Astrocyte (in vitro differentiated cells and primary cell): ENCODE measurements around the gene CNTNAP2. TPM values are rescaled to one million over a fixed set of nuclear protein-coding genes. Genes with fewer than 3 reads are reported as not detected.

Experiments used
- DNase-seq: peaks from one replicate; pipeline ENCODE4 v3.0.0-alpha.2; 2010; ENCODE audit warnings: low read depth
- FAIRE-seq: peaks from 2 replicates; lab custom pipeline; 2011; peaks lifted over from hg19 to GRCh38; lab: Jason Lieb, UNC
- H2AFZ ChIP-seq: 2 replicates; pipeline ENCODE4 v1.6.0; 2012; ENCODE audit warnings: low read depth, low read length, inconsistent platforms
- H3K27ac ChIP-seq: 2 replicates; pipeline ENCODE4 v1.5.1; 2011; ENCODE audit warnings: low read depth, low read length, inconsistent platforms
- H3K27me3 ChIP-seq: 2 replicates; pipeline ENCODE4 v1.6.0; 2011; ENCODE audit warnings: low read length, inconsistent platforms; ENCODE audit not compliant: insufficient read depth
- H3K36me3 ChIP-seq: 2 replicates; pipeline ENCODE4 v1.5.1; 2011; ENCODE audit warnings: low read length, inconsistent platforms; ENCODE audit not compliant: insufficient read depth
- H3K4me1 ChIP-seq: 2 replicates; pipeline ENCODE4 v1.5.1; 2011; ENCODE audit warnings: low read length, inconsistent platforms; ENCODE audit not compliant: insufficient read depth
- H3K4me2 ChIP-seq: 2 replicates; pipeline ENCODE4 v1.6.0; 2012; ENCODE audit warnings: low read length, inconsistent platforms
- H3K4me3 ChIP-seq: 2 replicates; pipeline ENCODE4 v1.5.1; 2011; ENCODE audit warnings: low read depth, mild to moderate bottlenecking, low read length, inconsistent platforms; ENCODE audit not compliant: insufficient read depth
- H3K79me2 ChIP-seq: 2 replicates; pipeline ENCODE4 v1.6.0; 2012; ENCODE audit warnings: mild to moderate bottlenecking, low read length, inconsistent platforms; ENCODE audit not compliant: insufficient read depth
- H3K9ac ChIP-seq: 2 replicates; pipeline ENCODE4 v1.6.0; 2012; ENCODE audit warnings: mild to moderate bottlenecking, low read length, inconsistent platforms
- H3K9me3 ChIP-seq: 2 replicates; pipeline ENCODE4 v1.5.1; 2012; ENCODE audit warnings: low read depth, mild to moderate bottlenecking, low read length, inconsistent platforms; ENCODE audit not compliant: insufficient read depth
- H4K20me1 ChIP-seq: 2 replicates; pipeline ENCODE4 v1.6.0; 2012; ENCODE audit warnings: low read length, inconsistent platforms; ENCODE audit not compliant: insufficient read depth
- H3K27ac Mint-ChIP-seq: one replicate; pipeline ENCODE4 v1.8.0; 2021; ENCODE audit warnings: mild to moderate bottlenecking, mixed read lengths; ENCODE audit not compliant: unreplicated experiment
- H3K27me3 Mint-ChIP-seq: one replicate; pipeline ENCODE4 v1.8.0; 2021; ENCODE audit warnings: low read depth, mixed read lengths; ENCODE audit not compliant: unreplicated experiment
- H3K36me3 Mint-ChIP-seq: one replicate; pipeline ENCODE4 v1.8.0; 2021; ENCODE audit warnings: low read depth, mixed read lengths; ENCODE audit not compliant: unreplicated experiment
- H3K4me1 Mint-ChIP-seq: one replicate; pipeline ENCODE4 v1.8.0; 2021; ENCODE audit warnings: low read depth, mixed read lengths; ENCODE audit not compliant: unreplicated experiment
- H3K4me3 Mint-ChIP-seq: one replicate; pipeline ENCODE4 v1.8.0; 2021; ENCODE audit warnings: mild to moderate bottlenecking, moderate library complexity, mixed read lengths; ENCODE audit not compliant: unreplicated experiment
- H3K9me3 Mint-ChIP-seq: one replicate; pipeline ENCODE4 v1.8.0; 2021; ENCODE audit warnings: mild to moderate bottlenecking, mixed read lengths; ENCODE audit not compliant: unreplicated experiment
- CTCF ChIP-seq: IDR thresholded peaks from 2 replicates; pipeline ENCODE4 v1.5.1; 2011; ENCODE audit warnings: low read depth, mild to moderate bottlenecking, inconsistent platforms, low read length, moderate library complexity; ENCODE audit not compliant: insufficient read depth
- EZH2 ChIP-seq: IDR thresholded peaks from 2 replicates; pipeline ENCODE4 v1.6.1; 2012; ENCODE audit warnings: mild to moderate bottlenecking, low read length, inconsistent platforms; ENCODE audit not compliant: insufficient read depth
- total RNA-seq: library from RNA; stranded (reverse); gene quantifications from 2 replicates; pipeline ENCODE4 v1.2.1, GENCODE V29; 2021

Gene CNTNAP2
- total RNA-seq, 1 donor from 2014 or later: 20.0 TPM

DNA sequence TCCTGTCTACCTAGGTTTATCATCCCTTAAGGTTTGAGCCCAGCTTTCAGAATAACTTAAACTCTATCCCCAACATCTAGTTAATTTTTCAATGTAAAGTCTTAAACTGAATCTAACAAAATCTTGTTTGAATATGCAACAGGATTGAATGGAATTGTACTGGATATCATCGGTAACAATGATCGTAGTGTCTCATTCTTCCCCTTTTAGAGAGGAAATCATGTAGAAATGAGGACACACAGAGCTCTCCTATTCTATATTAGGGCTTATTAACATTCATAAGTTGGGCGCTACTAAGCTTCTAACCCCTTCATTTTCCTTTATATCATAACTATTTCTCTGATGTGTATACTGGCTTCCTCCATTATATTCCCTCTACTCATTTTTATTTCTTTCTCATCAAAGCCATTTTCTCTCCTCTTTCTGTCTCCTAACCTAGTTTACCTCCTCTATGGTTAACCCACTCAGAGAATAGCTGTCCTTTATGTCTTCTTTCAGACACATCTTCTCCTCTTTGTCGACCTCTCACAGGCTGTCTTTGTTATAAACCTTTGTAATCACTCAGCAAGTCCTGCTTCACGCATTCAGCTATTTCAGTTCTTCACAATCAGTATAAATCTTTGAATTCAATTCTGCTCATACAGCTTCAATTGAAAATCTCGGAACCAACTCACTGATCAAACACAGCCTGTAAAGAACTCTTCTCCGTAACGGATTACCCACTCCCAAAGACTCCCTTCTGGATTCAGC, 1455.0 kb downstream of the CNTNAP2 start:
- H3K27ac ChIP-seq: no peak overlapping the region
- no peak overlapping the region for H3K4me2 ChIP-seq
- H3K36me3 ChIP-seq: no peaks in the 10 kb centered on the region
- no peak overlapping the region for H3K9ac ChIP-seq
- no peaks in the 10 kb centered on the region for H3K9me3 ChIP-seq
- H3K4me3 ChIP-seq: no peak overlapping the region
- FAIRE-seq (no peak), DNase-seq (no peak)
- TF ChIP-seq EZH2: no peak
- no peaks in the 10 kb centered on the region for H3K27me3 ChIP-seq
- H2AFZ ChIP-seq: no peak overlapping the region
- no peaks in the 10 kb centered on the region for H3K4me1 ChIP-seq
- no peak overlapping the region for H3K27ac Mint-ChIP-seq
- H3K9me3 Mint-ChIP-seq: no peaks in the 10 kb centered on the region
- no peak overlapping the region for H3K4me3 Mint-ChIP-seq
- no peaks in the 10 kb centered on the region for H3K27me3 Mint-ChIP-seq
- no peaks in the 10 kb centered on the region for H4K20me1 ChIP-seq
- no peaks in the 10 kb centered on the region for H3K36me3 Mint-ChIP-seq
- H3K4me1 Mint-ChIP-seq: no peaks in the 10 kb centered on the region
- no peaks in the 10 kb centered on the region for H3K79me2 ChIP-seq

DNA sequence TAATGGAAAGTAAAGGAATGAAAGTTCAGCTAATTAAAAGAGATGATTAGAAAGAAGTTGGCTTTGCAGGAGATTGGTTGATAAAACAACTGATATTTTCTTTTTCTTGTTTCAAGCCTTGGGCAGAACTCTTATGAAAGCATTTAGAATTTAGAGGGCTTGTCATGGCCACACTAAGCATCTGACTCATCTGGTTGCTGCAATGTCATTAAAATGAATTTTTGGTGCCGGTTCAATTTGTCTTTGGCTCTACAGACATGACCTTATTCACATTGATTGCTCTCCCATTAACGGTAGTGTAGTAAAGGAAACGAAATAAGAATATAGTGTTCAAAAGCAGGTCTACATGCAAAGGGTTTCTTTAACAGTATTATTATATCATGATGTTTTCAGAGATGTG, 1461.6 kb downstream of the CNTNAP2 start:
- H3K9ac ChIP-seq: no peak overlapping the region
- no peaks in the 10 kb centered on the region for H3K9me3 Mint-ChIP-seq
- no peak overlapping the region for H3K4me3 ChIP-seq
- FAIRE-seq: no peak
- no peaks in the 10 kb centered on the region for H3K4me1 ChIP-seq
- no peaks in the 10 kb centered on the region for H3K4me1 Mint-ChIP-seq
- no peaks in the 10 kb centered on the region for H4K20me1 ChIP-seq
- H3K27ac Mint-ChIP-seq: no peak overlapping the region
- H3K27me3 ChIP-seq: no peaks in the 10 kb centered on the region
- H3K4me2 ChIP-seq: no peak overlapping the region
- peak; percentile 0 for DNase-seq
- no peaks in the 10 kb centered on the region for H3K27me3 Mint-ChIP-seq
- H3K9me3 ChIP-seq: no peaks in the 10 kb centered on the region
- H3K79me2 ChIP-seq: no peaks in the 10 kb centered on the region
- H3K36me3 ChIP-seq: no peaks in the 10 kb centered on the region
- H2AFZ ChIP-seq: no peak overlapping the region
- no peak overlapping the region for H3K27ac ChIP-seq
- no peak overlapping the region for H3K4me3 Mint-ChIP-seq
- no peaks in the 10 kb centered on the region for H3K36me3 Mint-ChIP-seq
- no peak for TF ChIP-seq EZH2
- TF ChIP-seq CTCF: no peak

- H4K20me1 ChIP-seq: no peaks in the 10 kb centered on the region
- Mint-ChIP-seq H3K36me3 (no peaks in the 10 kb centered on the region), H3K27me3 (no peaks in the 10 kb centered on the region), H3K4me1 (no peaks in the 10 kb centered on the region), H3K9me3 (no peaks in the 10 kb centered on the region), H3K4me3 (no peak overlapping the region), H3K27ac (no peak overlapping the region)
- no peak overlapping the region for H3K4me2 ChIP-seq
- no peak overlapping the region for H2AFZ ChIP-seq
- no peaks in the 10 kb centered on the region for H3K27me3 ChIP-seq
- H3K4me1 ChIP-seq: no peaks in the 10 kb centered on the region
- no peak overlapping the region for H3K27ac ChIP-seq
- H3K36me3 ChIP-seq: no peaks in the 10 kb centered on the region
- FAIRE-seq (no peak), DNase-seq (no peak)
- H3K79me2 ChIP-seq: no peaks in the 10 kb centered on the region
- no peak for TF ChIP-seq CTCF
- TF ChIP-seq EZH2: no peak
- no peaks in the 10 kb centered on the region for H3K9me3 ChIP-seq
- H3K4me3 ChIP-seq: no peak overlapping the region
- H3K9ac ChIP-seq: no peak overlapping the region
These were observed 1462.5 kb downstream of the CNTNAP2 start for GRCh38 chr7:147579148-147579547.
